HG02798 (cell line): ENCODE measurements around the gene SMURF1.
A peak's percentile ranks its signal among the peaks of the same experiment; 100 is the strongest.
"Not testable (repeated sequence)": the region's sequence is repeated elsewhere in the genome, so short reads cannot be mapped to it uniquely, and the experiment has no call there.

ENCODE experiments used
- ATAC-seq: cut with Tn5 transposase; IDR thresholded peaks from one replicate; pipeline ENCODE4 v1.9.1; 2021; ENCODE audit warnings: mild to moderate bottlenecking; ENCODE audit not compliant: unreplicated experiment, poor library complexity

SMURF1 gene

DNA sequence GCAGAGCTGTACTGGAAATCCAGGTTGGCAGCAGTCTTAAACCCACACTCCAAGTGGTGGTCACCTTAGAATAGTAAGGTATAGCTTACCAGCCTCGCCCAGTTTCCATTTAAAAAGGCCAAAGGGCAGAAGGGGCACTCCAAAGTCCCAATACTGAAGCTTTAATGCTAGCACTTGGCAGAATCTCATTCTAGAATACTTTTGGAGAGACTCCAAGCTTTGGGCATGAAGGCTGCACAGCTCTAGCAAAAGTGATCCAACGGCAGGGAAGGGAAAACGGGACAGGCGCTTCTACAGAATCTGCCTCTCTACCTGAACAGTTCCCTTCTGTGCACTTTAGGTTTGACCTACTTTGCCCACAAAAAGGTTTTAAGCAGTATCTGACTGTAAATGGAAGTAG lies 19.7 kb downstream of the SMURF1 start:
- ATAC-seq = no peak

DNA sequence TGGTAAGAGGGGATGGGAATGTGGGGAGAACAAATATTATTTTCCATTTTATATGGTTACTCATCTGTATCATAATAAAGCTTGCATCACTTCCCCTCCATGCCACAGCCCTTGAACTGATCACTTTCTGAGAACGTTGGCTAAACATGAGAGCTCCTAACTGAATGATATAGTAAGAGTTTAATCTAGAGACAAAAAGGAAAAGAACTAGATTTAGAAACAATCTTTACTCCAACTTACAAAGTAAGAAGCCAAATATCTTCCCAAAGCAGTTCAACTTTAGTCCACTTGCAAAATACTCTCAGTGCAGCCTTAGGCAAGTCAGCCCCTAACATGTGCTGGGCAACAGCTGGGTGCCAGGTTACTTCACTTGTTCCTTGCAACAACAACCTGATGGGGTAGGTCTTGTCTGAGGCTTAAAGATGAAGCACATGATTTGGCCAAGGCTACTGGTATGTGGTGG lies 20.3 kb downstream of the SMURF1 start:
- no peak for ATAC-seq

DNA sequence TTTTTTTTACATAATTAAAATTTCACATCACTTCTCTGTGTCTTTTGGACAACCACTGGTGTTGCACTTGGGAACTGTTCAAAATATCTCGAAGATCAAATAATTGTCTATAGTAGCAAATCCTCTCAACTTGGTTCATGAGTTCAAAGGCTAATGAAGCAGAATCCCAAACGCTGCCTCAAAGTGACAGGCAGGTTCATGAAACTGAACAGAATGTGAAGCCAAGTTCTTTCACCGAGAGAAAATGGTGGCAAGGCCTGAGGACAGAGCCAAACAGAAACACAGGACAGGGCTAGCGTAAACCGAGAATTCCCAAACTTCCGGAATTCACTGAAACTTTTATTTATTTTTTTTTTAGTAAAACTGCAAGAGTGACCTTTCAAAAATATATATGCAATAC lies 21.1 kb downstream of the SMURF1 start:
- no peak for ATAC-seq

DNA sequence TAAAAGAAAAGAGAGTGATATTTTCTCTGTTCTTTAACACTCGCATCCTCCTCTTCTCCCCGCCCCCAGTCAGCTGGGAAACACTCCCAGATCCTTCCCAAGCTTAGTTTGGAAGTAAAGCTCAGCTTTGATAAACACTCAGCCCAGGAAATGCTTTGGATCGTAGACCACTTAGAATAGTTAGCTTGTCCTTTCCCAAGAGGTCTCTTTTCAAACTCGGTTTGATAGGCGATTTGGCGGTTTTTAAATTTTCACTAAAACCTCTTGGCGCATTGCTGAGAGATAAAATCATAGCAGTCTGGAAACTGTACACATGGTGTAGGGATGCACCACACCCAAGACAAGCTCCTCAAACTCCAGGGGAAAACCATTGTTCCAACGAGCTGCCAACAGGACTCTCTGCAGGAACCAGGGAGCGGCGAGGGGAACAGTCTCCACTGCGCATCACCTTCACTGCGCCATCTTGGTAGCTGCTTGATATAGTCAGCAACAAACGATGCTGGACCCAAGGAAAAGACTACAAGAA lies 22.3 kb downstream of the SMURF1 start:
- no peak for ATAC-seq

DNA sequence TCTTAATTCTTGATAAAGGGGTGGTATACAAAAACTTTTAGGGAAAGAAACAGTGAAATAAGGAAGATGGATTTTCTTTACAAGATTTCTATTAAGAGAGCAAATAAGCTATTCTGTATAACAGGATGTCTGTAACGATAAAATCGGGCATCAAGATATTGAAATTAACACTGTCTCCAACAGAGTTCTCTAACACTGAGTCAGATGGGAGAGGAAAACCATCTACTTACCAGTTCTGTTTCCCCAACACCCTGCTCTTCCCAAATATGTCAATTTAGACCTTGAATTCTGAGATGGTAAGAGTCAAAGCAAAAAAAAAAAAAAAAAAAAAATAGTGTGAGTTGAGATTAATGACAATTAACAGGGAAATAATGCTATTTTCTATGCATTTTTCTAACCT lies 23.0 kb downstream of the SMURF1 start:
- no peak for ATAC-seq

DNA sequence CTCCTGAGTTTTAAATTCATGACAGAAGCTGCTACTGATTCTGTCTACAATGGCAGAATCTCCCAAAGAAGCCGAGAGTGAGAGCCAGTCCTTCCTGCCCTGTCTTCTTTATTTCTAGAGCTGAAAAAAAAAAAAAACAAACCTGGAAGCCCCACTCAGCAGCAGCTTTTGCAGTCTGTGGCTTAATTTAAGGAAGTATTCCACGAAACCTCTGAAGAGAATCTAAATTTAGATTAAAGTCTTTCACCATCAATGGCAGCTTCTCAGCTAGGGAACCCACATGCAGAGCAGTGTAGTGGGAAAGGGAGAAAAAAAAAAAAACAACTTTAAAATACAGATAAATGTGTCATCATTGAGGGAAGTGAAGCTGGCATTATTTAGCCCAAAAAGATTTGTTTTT lies 23.4 kb downstream of the SMURF1 start:
- no peak for ATAC-seq

DNA sequence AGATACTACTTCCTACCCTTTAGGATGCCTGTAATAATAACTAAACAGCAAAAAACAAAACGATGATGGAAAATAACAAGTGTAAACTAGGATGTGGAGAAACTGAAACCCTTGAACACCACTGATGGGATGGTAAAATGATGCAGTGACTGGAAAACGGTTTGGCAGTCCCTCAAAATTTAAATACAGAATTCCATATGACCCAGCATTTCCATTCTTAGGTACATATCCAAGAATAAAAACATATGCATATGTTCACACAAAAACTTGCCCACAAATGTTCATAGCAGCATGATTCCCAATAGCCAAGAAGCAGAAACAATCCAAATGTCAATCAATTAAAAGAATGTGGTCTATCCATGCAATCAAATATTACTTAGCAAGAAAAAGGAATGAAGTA lies 25.8 kb downstream of the SMURF1 start:
- ATAC-seq = no peak

DNA sequence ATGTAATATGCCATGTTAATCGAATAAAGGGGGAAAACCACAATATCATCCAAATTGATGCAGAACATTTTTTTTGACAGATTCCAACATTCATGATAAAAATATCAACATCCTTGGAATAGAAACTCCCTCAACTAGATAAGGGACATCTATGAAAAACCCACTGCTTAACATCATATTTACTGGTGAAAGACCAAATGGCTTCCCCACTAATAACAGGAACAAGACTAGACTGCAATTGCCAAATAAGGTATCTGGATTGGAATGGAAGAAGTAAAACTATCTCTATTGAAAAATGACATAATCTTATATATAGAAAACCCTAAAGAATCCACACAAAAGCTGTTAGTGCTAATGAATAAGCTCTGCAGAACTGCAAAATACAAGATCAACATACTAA lies 27.8 kb downstream of the SMURF1 start:
- no peak for ATAC-seq

DNA sequence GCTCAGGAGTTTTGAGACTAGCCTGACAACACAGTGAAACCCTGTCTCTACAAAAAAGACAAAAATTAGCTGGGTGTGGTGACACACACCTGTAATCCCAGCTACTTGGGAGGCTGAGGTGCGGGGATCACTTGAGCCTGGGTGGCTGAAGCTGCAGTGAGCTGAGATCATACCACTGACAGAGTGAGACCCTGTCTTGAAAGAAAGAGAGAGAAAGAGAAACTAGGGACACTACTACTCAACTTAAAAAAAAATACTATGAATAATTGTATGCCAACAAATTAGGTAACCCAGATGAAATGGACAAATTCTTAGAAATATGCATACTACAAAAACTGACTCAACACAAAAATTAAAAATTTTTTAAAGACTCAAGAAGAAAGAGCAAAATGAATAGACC lies 28.5 kb downstream of the SMURF1 start:
- ATAC-seq = no peak

DNA sequence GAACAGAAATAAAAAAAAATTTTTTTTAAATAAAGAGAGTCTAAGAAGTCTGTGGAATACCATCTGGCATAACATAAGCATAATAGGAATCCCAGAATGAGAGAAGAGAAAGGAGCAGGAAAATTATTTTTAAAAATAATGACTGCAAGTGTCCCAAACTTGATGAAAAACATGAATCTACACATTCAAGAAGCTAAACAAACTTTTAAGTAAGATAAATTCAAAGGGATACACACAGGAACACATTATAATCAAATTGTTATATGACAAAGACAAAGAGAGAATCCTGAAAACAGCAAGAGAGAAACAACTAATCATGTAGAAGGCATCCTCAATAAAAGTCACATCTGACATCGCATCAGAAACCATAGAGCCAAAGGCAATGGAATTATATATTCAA lies 30.9 kb downstream of the SMURF1 start:
- no peak for ATAC-seq

DNA sequence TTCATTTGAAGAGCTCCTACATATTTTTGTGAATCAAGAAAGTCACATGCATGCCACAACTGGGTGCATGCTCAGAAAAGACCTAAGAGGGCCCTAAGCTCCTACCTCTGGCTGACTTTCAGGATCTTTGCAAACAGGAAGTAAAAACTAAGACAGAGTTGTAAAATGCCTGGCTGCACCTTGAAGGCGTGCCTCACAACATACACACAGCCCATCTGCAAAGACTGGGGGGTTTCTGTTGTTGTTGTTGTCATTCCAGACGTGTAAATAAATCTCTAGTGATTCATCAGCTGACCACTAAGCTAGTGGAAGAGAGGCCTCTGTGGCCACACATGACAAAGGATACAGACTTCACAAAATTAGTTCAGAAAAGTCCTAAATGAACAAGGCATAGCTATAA lies 31.8 kb downstream of the SMURF1 start:
- peak; percentile 71 for ATAC-seq

DNA sequence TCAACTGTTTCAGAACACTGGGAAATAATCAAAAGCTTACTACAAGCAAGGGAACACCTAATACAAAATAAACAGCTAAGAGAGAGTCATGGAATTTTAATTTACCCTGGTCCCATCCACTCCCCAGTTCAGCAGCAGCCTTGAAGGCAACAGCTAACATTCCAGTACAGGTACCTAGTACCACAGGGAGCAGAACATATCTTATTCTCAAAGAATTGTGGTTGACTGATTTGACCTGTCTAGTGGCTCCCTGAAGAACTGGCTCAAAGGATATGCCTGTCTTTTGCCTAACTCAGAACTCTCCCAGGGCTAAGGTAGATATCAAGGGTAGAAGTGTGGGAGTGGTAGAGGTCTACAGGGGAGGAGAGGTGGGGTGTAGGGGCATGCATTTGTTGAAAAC lies 32.3 kb downstream of the SMURF1 start:
- ATAC-seq = peak; percentile 7

DNA sequence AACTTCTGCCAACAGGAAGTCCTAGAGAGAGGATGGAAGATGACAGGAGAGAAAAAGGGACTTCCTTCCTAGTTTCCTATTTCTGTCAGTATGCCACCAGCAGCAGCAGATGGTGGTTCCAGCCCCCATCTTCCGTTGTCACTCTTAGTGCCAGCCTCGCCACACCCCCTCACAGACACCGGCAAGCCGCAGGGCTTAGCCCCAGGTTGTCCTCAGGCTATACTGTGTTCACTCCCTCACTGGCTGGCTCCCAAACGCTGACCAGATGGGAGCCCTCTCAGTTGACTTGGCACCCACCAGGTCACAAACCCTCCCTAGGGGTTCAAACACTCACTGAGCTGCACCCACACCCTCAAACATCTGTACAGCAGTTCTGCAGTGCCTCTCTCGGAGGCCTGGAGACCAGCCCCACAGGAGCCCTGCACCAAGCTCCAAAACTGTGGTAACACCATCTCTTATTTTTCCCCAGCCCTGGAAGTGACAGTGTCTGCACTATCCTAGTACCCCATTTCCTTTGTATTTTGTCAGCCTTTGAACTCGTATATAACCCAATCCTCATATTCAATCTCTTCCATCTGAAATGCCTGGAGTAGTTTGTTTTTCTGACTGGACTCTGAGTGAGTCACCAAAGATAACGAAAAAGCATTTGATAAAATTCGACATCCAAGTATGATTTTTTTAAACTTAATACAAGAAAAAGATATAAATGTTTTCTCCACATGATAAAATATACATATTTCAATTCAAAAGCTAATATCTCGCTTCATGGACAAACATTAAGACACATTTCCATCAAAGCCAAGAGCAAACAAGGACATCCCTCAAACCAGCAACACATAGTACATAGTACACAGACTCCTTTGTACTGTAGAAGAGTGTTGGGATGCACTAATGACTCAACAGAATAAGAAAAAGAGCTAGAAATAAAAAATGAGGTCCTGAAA lies 34.5 kb downstream of the SMURF1 start:
- ATAC-seq = no peak

DNA sequence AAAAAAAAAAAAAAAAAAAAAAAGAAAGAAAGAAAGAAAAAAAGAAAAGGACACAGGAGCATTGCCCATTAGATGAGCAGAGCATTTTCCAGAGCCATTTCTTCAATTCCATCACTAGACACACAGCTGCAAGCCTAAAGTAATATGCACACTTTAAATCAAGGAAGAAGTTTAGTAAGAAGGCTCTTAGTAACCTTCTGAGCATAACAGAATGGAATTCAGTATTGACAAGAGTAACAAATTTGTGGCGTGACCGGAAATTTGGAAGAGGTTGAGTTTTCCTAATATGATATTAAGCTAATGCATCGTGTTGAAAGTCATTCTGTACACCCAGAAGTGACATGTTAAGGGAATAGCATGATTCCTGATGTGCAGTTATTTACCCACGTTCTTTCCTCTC lies 35.3 kb downstream of the SMURF1 start:
- no peak for ATAC-seq

DNA sequence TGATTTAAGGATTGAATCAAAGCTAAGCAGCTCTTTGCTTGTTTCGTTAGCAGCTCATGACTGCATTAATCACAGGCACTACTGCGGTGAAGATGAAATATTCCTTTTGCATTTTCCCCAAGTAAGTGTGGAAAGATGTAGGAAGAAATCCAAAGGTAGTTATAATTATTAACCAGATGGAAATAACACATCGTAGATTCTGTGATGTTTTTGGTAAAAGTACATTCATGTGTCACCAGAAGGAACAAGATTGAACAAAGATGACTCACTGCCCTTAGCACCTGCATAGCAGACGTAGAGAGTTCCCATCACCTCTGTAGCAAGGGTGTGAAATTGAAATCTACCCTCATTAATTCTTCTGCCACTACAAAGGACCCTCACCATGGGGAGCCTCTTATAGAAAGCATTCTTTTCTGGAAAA lies 37.1 kb downstream of the SMURF1 start:
- no peak for ATAC-seq

DNA sequence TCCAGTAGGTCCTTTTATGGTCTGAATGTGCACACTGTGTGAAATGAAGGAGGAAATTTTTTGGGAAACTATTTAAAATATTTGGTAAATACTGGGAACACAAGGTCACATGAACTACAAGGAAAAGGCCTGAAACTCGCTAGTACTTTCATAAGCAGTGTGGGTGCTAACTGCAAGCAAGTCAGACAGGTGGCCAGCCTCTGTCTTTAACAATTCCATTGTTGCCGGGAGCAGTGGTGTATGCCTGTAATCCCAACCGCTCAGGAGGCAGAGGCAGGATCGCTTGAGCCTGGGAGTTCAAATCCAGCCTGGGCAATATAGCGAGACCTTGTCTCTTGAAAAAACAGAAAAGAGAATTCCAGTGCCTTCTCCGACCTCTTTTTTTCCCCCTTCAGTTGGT lies 37.5 kb downstream of the SMURF1 start:
- no peak for ATAC-seq

DNA sequence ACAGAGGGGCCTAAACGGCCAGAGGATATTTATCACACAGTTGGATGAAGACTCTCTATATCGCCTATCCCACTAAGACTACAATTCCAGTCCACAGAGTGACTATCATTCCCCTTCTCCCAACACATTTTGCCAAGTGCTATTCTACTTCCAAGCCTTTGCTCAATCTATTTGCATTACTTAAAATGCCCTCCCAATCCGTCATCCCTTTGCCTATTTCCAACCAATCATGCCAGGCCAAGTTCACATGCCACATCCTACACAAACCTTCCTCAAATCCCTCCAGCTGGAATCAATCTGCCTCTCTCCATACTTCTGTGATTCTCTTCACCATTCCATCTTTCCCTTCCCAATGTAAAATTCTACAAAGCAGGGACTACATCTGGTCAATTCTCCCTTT lies 38.2 kb downstream of the SMURF1 start:
- no peak for ATAC-seq

DNA sequence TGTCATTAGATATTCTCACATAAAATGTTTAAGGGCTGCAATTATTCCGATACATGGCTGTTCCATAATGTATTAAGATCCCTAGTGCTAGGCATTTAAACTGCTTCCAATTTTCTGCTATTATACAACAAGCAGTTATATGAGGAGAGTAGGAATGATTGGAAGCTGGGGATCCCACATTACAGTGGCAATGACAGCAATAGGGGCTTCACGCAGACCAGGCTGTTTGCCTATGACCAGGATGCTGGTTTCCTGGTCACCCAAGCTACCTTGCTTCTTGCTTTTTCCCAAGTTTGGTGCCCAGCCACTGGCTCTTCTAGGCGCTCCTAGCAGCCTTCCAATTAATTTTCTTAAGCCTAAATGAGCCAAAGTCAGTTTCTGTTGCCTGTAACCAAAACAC lies 39.3 kb downstream of the SMURF1 start:
- ATAC-seq = no peak

DNA sequence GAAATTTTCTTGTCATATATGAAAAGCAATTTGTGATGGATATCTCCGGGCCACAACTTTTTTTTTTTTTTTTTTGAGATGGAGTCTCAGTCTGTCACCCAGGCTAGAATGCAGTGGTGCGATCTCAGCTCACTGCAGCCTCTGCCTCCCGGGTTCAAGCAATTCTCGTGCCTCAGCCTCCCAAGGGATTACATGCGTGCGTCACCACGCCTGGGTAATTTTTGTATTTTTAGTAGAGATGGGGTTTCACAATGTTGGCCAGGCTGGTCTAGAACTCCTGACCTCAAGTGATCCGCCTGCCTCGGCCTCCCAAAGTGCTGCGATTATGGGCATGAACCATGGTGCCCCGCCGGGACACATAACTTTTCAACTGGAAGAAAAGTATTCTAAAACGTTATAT lies 40.1 kb downstream of the SMURF1 start:
- not testable (repeated sequence) for ATAC-seq

DNA sequence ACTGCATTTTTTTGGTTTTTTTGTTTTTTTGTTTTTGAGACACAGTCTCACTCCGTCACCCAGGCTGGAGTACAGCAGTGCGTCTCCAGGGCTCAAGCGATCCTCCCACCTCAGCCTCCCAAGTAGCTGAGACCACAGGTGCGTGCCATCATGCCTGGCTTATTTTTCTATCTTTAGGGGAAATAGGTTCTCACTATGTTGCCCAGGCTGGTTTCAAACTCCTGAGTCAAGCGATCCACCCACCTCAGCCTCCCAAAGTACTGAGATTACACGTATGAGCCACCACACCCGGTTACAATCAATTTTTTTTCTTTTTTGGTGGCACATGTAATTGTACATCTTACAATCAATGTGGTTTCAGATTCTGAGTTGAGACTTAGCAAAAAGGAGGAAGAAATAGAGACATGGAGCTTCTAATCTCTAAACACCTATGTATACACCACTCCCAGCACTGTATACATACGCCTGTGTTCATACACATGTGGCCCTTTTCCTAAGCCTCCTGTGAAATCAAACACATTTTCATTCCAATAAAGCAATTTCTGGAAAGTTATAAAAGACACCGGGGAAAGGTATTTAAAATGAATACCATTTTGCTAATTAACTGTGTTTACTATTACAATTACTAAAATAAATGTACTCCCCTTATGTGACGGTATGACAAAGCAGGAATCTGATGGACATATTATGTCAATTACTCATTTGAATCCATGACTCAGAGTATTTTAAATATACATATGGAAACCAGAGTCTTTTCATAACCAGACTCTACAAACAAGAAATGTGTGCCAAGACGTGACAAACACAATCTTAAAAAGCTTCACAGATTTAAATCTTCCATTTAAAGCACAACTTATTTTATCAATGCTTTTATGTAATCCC lies 40.9 kb downstream of the SMURF1 start:
- ATAC-seq = peak; percentile 59

DNA sequence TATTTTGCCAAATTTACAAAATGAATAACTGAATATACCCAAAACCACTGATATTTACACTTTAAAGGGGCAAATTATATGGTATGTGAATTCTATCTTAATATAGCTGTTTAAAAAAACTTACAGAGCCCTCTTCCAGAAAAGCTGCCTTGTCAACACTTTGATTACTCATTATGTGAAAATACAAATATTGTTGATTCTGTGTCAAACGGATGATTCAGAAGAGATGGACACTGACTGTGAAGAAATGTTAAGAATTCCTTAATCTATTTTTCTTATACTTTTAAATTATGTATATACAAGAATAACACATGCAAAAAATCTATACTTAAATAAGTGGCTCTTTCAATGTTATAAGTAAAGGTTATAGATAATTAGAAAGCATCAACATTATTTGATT lies 41.5 kb downstream of the SMURF1 start:
- no peak for ATAC-seq
